Left lung (tissue), 10 donors: ENCODE data around the gene KCNF1. TPM values are rescaled to one million over a fixed set of nuclear protein-coding genes. Genes with fewer than 3 reads are reported as not detected.

ENCODE experiments used
- ATAC-seq: fragments of 200-7000 bp; cut with Tn5 transposase; one replicate; pipeline ENCODE4 v1.9.1; 2020; ENCODE audit warnings: moderate library complexity
- DNase-seq, 4 donors: peaks; one replicate each; pipeline ENCODE4 v3.0.0-alpha.2; 2013 to 2020
- H3K27ac ChIP-seq, 2 donors: fragments of 200-600 bp; sonication (generic) in 1 of 2; one replicate each; pipeline versions ENCODE4 v1.5.0 to v1.8.0; 2020 to 2021
- H3K27me3 ChIP-seq, 2 donors: fragments of 200-600 bp; sonication (generic) in 1 of 2; one replicate each; pipeline versions ENCODE4 v1.5.0 to v1.8.0; 2020 to 2021
- H3K36me3 ChIP-seq, 2 donors: fragments of 200-600 bp; sonication (generic) in 1 of 2; one replicate each; pipeline versions ENCODE4 v1.5.0 to v1.8.0; 2020 to 2021
- H3K4me1 ChIP-seq, 2 donors: fragments of 200-600 bp; one replicate each; pipeline ENCODE4 v1.8.0; 2021
- H3K4me3 ChIP-seq, 2 donors: fragments of 200-600 bp; sonication (generic) in 1 of 2; one replicate each; pipeline versions ENCODE4 v1.5.0 to v1.8.0; 2020 to 2021; ENCODE audit warnings: mild to moderate bottlenecking in 1 of 2
- H3K9me3 ChIP-seq, 2 donors: fragments of 200-600 bp; sonication (generic) in 1 of 2; one replicate each; pipeline versions ENCODE4 v1.5.0 to v1.8.0; 2020 to 2021
- CTCF ChIP-seq, 2 donors: fragments of 200-600 bp; sonication (generic) in 1 of 2; IDR thresholded peaks; one replicate each; pipeline versions ENCODE4 v1.5.0 to v1.8.0; 2021; ENCODE audit warnings: antibody characterized with exemption in 2 of 2
- intact Hi-C, 2 donors: fragments of 100-400 bp; cut with DNase I; formaldehyde crosslinking; loops; one replicate each; pipeline versions ENCODE4 v1.11.2 to v1.14.2; 2022
- polyA plus RNA-seq, 6 donors: library from polyadenylated mRNA; unstranded; fragments of 120-200 nt; gene quantifications; one replicate each; pipeline ENCODE4 v1.2.1, GENCODE V29; 2013; ENCODE audit not compliant: insufficient read length in 6 of 6
- total RNA-seq, 2 donors: library from RNA; stranded (reverse); fragmentation: NEBNext Ultra II Directional; extraction: Animal tissue kit (Norgen Biotek cat#: 25700); gene quantifications; one replicate each; pipeline ENCODE4 v1.2.1, GENCODE V29; 2021
- donor health status: DM: no; HTN: yes; CAD: no.
- donor health status: DM: no; HTN: no; CAD: no.

Gene KCNF1
- total and polyA plus RNA-seq, 8 donors = 0.98 to 2.5 (median 1.8) TPM; not detected in 2

GRCh38 chr2:10864251-10864650, 47.5 kb upstream of the KCNF1 start:
- intact Hi-C loops = no loop called here
- no peak for TF ChIP-seq CTCF (IDR thresholded peaks at IDR 0.05)
- no peaks in the 10 kb centered on the region for H3K4me1 ChIP-seq

GRCh38 chr2:10864861-10865636, 46.7 kb upstream of the KCNF1 start:
- H3K4me3 ChIP-seq = no peak overlapping the region
- no peak overlapping the region for H3K27ac ChIP-seq
- peak in 1 of 2 donors; percentile 16 for TF ChIP-seq CTCF (IDR thresholded peaks at IDR 0.05)
- no peaks in the 10 kb centered on the region for H3K36me3 ChIP-seq
- peaks cover 0 to 58% of the 10 kb centered on the region in 2 donors for H3K27me3 ChIP-seq
- ATAC-seq (no peak), DNase-seq (no peak)
- intact Hi-C loops = no loop called here
- no peaks in the 10 kb centered on the region for H3K9me3 ChIP-seq
- no peaks in the 10 kb centered on the region for H3K4me1 ChIP-seq

More at GRCh38 chr2:10864251-10864650, 47.5 kb upstream of the KCNF1 start:
- Histone ChIP-seq H3K36me3 (no peaks in the 10 kb centered on the region), H3K27ac (no peak overlapping the region), H3K4me3 (no peak overlapping the region), H3K9me3 (no peaks in the 10 kb centered on the region), H3K27me3 (peaks cover 0 to 59% of the 10 kb centered on the region in 2 donors)
- no peak for DNase-seq
- ATAC-seq = no peak

- no peaks in the 10 kb centered on the region for H3K36me3 ChIP-seq
- intact Hi-C loops = no loop called here
- H3K9me3 ChIP-seq = no peaks in the 10 kb centered on the region
- H3K27ac ChIP-seq = no peak overlapping the region
- TF ChIP-seq CTCF (IDR thresholded peaks at IDR 0.05) = no peak
- ATAC-seq (no peak), DNase-seq (no peak)
- H3K4me3 ChIP-seq = no peak overlapping the region
- peaks cover 0 to 50% of the 10 kb centered on the region in 2 donors for H3K27me3 ChIP-seq
- H3K4me1 ChIP-seq = no peaks in the 10 kb centered on the region
Measured at GRCh38 chr2:10865841-10866240, 45.9 kb upstream of the KCNF1 start.

GRCh38 chr2:10867692-10868420, 43.9 kb upstream of the KCNF1 start:
- Histone ChIP-seq H3K27ac (no peak overlapping the region), H3K36me3 (no peaks in the 10 kb centered on the region), H3K4me3 (no peak overlapping the region), H3K4me1 (no peaks in the 10 kb centered on the region), H3K27me3 (peaks cover 0 to 33% of the 10 kb centered on the region in 2 donors), H3K9me3 (peaks cover 0 to 10% of the 10 kb centered on the region in 2 donors)
- no peak for TF ChIP-seq CTCF (IDR thresholded peaks at IDR 0.05)
- intact Hi-C loops = no loop called here
- ATAC-seq (no peak), DNase-seq (no peak)
